Right lobe of liver (tissue), 4 donors: ENCODE data around the gene HES4.

Experiments
- CTCF ChIP-seq, 4 donors: fragments of 200-600 bp in 3 of 4; fragments of 450-650 bp in 1 of 4; IDR thresholded peaks; one replicate each; pipeline versions ENCODE4 v1.5.1 to v1.8.0; 2016 to 2022; ENCODE audit warnings: antibody characterized with exemption in 4 of 4, mild to moderate bottlenecking in 2 of 4
- POLR2A ChIP-seq: fragments of 450-650 bp; IDR thresholded peaks from one replicate; pipeline ENCODE4 v1.6.1; 2017; ENCODE audit warnings: antibody characterized with exemption, mild to moderate bottlenecking
- donor health status: DM: no; HTN: no; CAD: no.
- donor health status: DM: no; HTN: no; CAD: no.
- donor health status: DM: no; HTN: yes; CAD: no.

DNA sequence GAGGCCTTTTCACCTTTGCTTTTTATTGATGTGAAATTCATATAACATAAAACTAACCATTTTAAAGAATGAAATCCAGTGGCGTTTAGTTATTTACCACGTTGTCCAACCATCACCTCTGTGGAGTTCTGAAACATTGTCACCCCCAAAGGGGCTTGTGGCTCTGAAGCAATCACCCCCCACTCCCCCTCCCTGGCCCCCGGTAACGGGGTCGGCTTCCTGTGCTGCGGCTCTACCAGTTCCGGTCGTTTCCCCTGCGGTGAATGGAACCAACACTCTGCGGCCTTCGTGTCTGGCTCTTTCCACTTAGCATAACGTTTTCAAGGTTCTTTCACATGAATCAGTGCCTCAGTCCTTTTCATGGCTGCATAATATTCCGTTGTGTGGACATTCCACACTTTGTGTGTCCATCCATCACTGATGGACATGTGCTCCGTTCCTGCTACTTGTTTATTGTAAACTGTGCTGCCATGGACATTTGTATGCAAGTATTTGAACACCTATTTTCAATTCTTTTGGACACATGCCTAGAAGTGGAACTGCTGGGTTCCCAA lies 11.6 kb upstream of the HES4 start:
- TF ChIP-seq CTCF (IDR thresholded peaks at IDR 0.05) (no peak), POLR2A (no peak)
